ENCODE data around the gene ARRB1.

ARRB1 gene

GRCh38 chr11:75289919-75290318 lies 61.5 kb downstream of the ARRB1 start:
- H3K4me3 ChIP-seq (ENCODE audit: low read depth, low read length): no peak overlapping the region
- TF ChIP-seq MAX (IDR thresholded peaks at IDR 0.05; ENCODE audit: low read depth, low read length) (no peak), MYC (IDR thresholded peaks at IDR 0.05; ENCODE audit: low read depth, low read length) (no peak), CTCF (IDR thresholded peaks at IDR 0.05; ENCODE audit: low read depth, low read length) (no peak), POLR2A (IDR thresholded peaks at IDR 0.05; ENCODE audit: extremely low read depth, insufficient read length) (no peak)
- DNase-seq (ENCODE audit: low read depth): no peak

- no peak for DNase-seq (ENCODE audit: low read depth)
- TF ChIP-seq MYC (IDR thresholded peaks at IDR 0.05; ENCODE audit: low read depth, low read length): no peak
- no peak for TF ChIP-seq MAX (IDR thresholded peaks at IDR 0.05; ENCODE audit: low read depth, low read length)
- TF ChIP-seq POLR2A (IDR thresholded peaks at IDR 0.05; ENCODE audit: extremely low read depth, insufficient read length): no peak
- no peak for TF ChIP-seq CTCF (IDR thresholded peaks at IDR 0.05; ENCODE audit: low read depth, low read length)
- no peak overlapping the region for H3K4me3 ChIP-seq (ENCODE audit: low read depth, low read length)
Measured at GRCh38 chr11:75289511-75289760, 62.0 kb downstream of the ARRB1 start.

- no peak for DNase-seq (ENCODE audit: low read depth)
- TF ChIP-seq CTCF (IDR thresholded peaks at IDR 0.05; ENCODE audit: low read depth, low read length) (no peak), MYC (IDR thresholded peaks at IDR 0.05; ENCODE audit: low read depth, low read length) (no peak), MAX (IDR thresholded peaks at IDR 0.05; ENCODE audit: low read depth, low read length) (no peak), POLR2A (IDR thresholded peaks at IDR 0.05; ENCODE audit: extremely low read depth, insufficient read length) (no peak)
- no peak overlapping the region for H3K4me3 ChIP-seq (ENCODE audit: low read depth, low read length)
Measured at GRCh38 chr11:75287579-75287978, 63.9 kb downstream of the ARRB1 start.

- no peak overlapping the region for H3K4me3 ChIP-seq (ENCODE audit: low read depth, low read length)
- TF ChIP-seq MAX (IDR thresholded peaks at IDR 0.05; ENCODE audit: low read depth, low read length) (no peak), CTCF (IDR thresholded peaks at IDR 0.05; ENCODE audit: low read depth, low read length) (no peak), MYC (IDR thresholded peaks at IDR 0.05; ENCODE audit: low read depth, low read length) (no peak), POLR2A (IDR thresholded peaks at IDR 0.05; ENCODE audit: extremely low read depth, insufficient read length) (no peak)
- DNase-seq (ENCODE audit: low read depth): no peak
Measured at GRCh38 chr11:75286826-75287465, 64.5 kb downstream of the ARRB1 start.

- TF ChIP-seq POLR2A (IDR thresholded peaks at IDR 0.05; ENCODE audit: extremely low read depth, insufficient read length) (no peak), CTCF (IDR thresholded peaks at IDR 0.05; ENCODE audit: low read depth, low read length) (no peak), MAX (IDR thresholded peaks at IDR 0.05; ENCODE audit: low read depth, low read length) (no peak), MYC (IDR thresholded peaks at IDR 0.05; ENCODE audit: low read depth, low read length) (no peak)
- H3K4me3 ChIP-seq (ENCODE audit: low read depth, low read length): no peak overlapping the region
- DNase-seq (ENCODE audit: low read depth): no peak
Measured at GRCh38 chr11:75285776-75286360, 65.6 kb downstream of the ARRB1 start.
